Activated B cell treated with CpG ODN at 0.5 μM for 24 hours (primary cell): ENCODE results near the gene AVEN. TPM values are rescaled to one million over a fixed set of nuclear protein-coding genes. Genes with fewer than 3 reads are reported as not detected.

Source experiments
- ATAC-seq: fragments of 200-7000 bp; cut with Tn5 transposase; one replicate; pipeline ENCODE4 v1.10.0; 2021; ENCODE audit warnings: low read depth, mild to moderate bottlenecking, moderate library complexity
- CTCF ChIA-PET: fragments of 350-600 bp; sonication (Branson Sonifier 250); formaldehyde crosslinking; loops from one replicate; lab custom pipeline; 2021; ENCODE audit warnings: antibody characterized with exemption; lab: Charles Lee
- POLR2A ChIA-PET: fragments of 350-600 bp; sonication (Branson Sonifier 250); formaldehyde crosslinking; loops from one replicate; lab custom pipeline; 2021; ENCODE audit warnings: antibody characterized with exemption; lab: Charles Lee
- DNase-seq: peaks from one replicate; pipeline ENCODE4 v3.0.0; 2022
- H3K27ac Mint-ChIP-seq: one replicate; pipeline ENCODE4 v1.8.0; 2020; ENCODE audit warnings: mixed read lengths
- H3K27me3 Mint-ChIP-seq: one replicate; pipeline ENCODE4 v1.8.0; 2021; ENCODE audit warnings: mixed read lengths
- H3K36me3 Mint-ChIP-seq: one replicate; pipeline ENCODE4 v1.8.0; 2021; ENCODE audit warnings: low read depth, mixed read lengths
- H3K4me1 Mint-ChIP-seq: one replicate; pipeline ENCODE4 v1.8.0; 2021; ENCODE audit warnings: mixed read lengths
- H3K4me3 Mint-ChIP-seq: one replicate; pipeline ENCODE4 v1.8.0; 2020; ENCODE audit warnings: mild to moderate bottlenecking, mixed read lengths
- H3K9me3 Mint-ChIP-seq: one replicate; pipeline ENCODE4 v1.8.0; 2020; ENCODE audit warnings: mixed read lengths
- CTCF ChIP-seq: fragments of 200-600 bp; IDR thresholded peaks from one replicate; pipeline ENCODE4 v1.8.0; 2022; ENCODE audit warnings: antibody characterized with exemption, mild to moderate bottlenecking
- intact Hi-C: fragments of 100-400 bp; cut with micrococcal nuclease; formaldehyde crosslinking; loops from one replicate; pipeline ENCODE4 v1.15.1; 2024
- total RNA-seq: library from RNA; stranded (reverse); gene quantifications from 2 replicates; pipeline ENCODE4 v1.2.3, GENCODE V29; 2022

Gene AVEN
- total RNA-seq, 1 donor from 2014 or later, result 14.1 TPM

DNA sequence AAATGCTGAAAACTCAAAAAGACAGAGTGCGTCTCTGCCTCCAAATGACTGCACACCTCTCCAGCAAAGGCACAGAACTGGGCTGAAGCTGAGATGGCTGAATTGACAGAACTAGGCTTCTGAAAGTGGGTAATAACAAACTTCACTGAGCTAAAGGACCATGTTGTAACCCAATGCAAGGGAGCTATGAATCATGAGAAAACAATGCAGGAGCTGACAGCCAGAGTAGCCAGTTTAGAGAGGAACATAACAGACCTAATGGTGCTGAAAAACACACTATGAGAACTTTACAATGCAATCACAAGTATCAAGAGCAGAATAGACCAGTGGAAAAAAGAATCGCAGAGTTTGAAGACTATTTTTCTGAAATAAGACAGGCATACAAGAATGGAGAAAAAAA, 10.1 kb upstream of the AVEN start:
- H3K27me3 Mint-ChIP-seq, result peaks cover 9% of the 10 kb centered on the region
- H3K4me1 Mint-ChIP-seq, result no peaks in the 10 kb centered on the region
- intact Hi-C loops, result no loop called here
- no peak overlapping the region for H3K4me3 Mint-ChIP-seq
- H3K27ac Mint-ChIP-seq, result no peak overlapping the region
- ATAC-seq (no peak), DNase-seq (no peak)
- TF ChIP-seq CTCF, result no peak
- ChIA-PET CTCF (no interaction called here), POLR2A (no interaction called here)
- H3K9me3 Mint-ChIP-seq, result peaks cover 20% of the 10 kb centered on the region
- H3K36me3 Mint-ChIP-seq, result peaks cover 17% of the 10 kb centered on the region

- DNase-seq (no peak), ATAC-seq (no peak)
- peaks cover 9% of the 10 kb centered on the region for H3K27me3 Mint-ChIP-seq
- intact Hi-C loops, result no loop called here
- no peak overlapping the region for H3K4me3 Mint-ChIP-seq
- ChIA-PET POLR2A (no interaction called here), CTCF (no interaction called here)
- H3K27ac Mint-ChIP-seq, result no peak overlapping the region
- H3K4me1 Mint-ChIP-seq, result no peaks in the 10 kb centered on the region
- peaks cover 17% of the 10 kb centered on the region for H3K36me3 Mint-ChIP-seq
- no peak for TF ChIP-seq CTCF
- H3K9me3 Mint-ChIP-seq, result peaks cover 20% of the 10 kb centered on the region
Observed at GRCh38 chr15:34047893-34048775, 9.1 kb upstream of the AVEN start.

- ChIA-PET CTCF (no interaction called here), POLR2A (no interaction called here)
- H3K4me3 Mint-ChIP-seq, result no peak overlapping the region
- ATAC-seq (no peak), DNase-seq (no peak)
- peaks cover 17% of the 10 kb centered on the region for H3K36me3 Mint-ChIP-seq
- peaks cover 19% of the 10 kb centered on the region for H3K9me3 Mint-ChIP-seq
- no peak for TF ChIP-seq CTCF
- H3K27me3 Mint-ChIP-seq, result peaks cover 9% of the 10 kb centered on the region
- H3K4me1 Mint-ChIP-seq, result no peaks in the 10 kb centered on the region
- H3K27ac Mint-ChIP-seq, result no peak overlapping the region
- intact Hi-C loops, result no loop called here
Observed at GRCh38 chr15:34046471-34047145, 7.6 kb upstream of the AVEN start.

DNA sequence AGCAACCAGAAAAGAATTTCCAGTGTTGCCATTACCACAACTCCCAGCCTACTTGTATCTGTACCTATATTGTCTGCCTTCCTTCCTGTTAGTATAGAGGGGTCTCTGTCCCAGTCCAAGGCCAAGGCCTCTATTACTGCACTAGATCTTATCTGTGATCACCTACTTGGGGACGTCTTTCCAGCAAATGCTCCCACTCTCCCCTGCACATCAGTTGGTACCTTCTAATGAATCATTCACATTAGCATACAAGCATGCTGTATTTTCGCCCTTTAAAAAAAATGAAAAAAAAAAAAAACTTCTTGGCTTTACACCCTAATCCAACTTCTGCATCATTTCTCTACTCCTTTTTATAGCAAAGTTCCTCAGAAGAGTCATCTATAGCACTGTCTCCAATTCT, 4.8 kb upstream of the AVEN start:
- no peaks in the 10 kb centered on the region for H3K27me3 Mint-ChIP-seq
- ChIA-PET POLR2A (no interaction called here), CTCF (no interaction called here)
- no peak for DNase-seq
- H3K4me3 Mint-ChIP-seq, result no peak overlapping the region
- ATAC-seq, result no peak
- H3K9me3 Mint-ChIP-seq, result no peaks in the 10 kb centered on the region
- intact Hi-C loops, result no loop called here
- no peak overlapping the region for H3K27ac Mint-ChIP-seq
- H3K4me1 Mint-ChIP-seq, result peaks cover 12% of the 10 kb centered on the region
- TF ChIP-seq CTCF, result no peak
- no peaks in the 10 kb centered on the region for H3K36me3 Mint-ChIP-seq

DNA sequence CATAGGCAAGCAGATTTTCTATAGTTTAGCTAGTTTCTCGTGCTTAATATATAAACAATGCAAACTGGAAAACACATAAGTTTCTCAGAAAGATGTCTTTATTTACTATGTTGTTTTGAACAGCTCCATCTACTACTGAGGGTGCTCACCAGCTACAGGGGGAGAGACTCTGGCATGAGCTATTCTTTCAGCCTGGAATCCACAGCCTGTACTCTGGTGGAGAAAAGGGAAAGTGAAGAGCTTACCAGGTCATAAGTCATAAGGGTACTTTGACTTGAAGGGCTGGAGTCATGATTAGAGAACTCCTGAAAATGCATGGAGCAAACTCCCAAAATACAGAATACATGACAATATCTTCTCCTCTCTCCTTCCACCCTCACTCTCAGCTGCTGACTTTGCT, 4.4 kb upstream of the AVEN start:
- ChIA-PET POLR2A (no interaction called here), CTCF (no interaction called here)
- intact Hi-C loops, result no loop called here
- Mint-ChIP-seq H3K9me3 (no peaks in the 10 kb centered on the region), H3K36me3 (no peaks in the 10 kb centered on the region), H3K4me3 (no peak overlapping the region), H3K4me1 (peaks cover 12% of the 10 kb centered on the region), H3K27ac (no peak overlapping the region), H3K27me3 (no peaks in the 10 kb centered on the region)
- ATAC-seq (no peak), DNase-seq (no peak)
- no peak for TF ChIP-seq CTCF
